A673 (cell line): ENCODE results near the gene GPR39. TPM values are rescaled to one million over a fixed set of nuclear protein-coding genes. Genes with fewer than 3 reads are reported as not detected.
A peak's percentile ranks its signal among the peaks of the same experiment; 100 is the strongest.

Experiments used
- BruUV-seq: library from RNA; stranded (reverse); fragments of 400-500 nt; replicated peaks from 2 replicates; lab custom pipeline; 2021; lab: Mats Ljungman, UMichigan
- CTCF ChIA-PET: fragments of 300-600 bp; sonication (Branson Sonifier 250); formaldehyde crosslinking; loops from one replicate; lab custom pipeline; 2022; ENCODE audit warnings: antibody characterized with exemption; lab: Charles Lee
- POLR2A ChIA-PET: fragments of 300-600 bp; sonication (Branson Sonifier 250); formaldehyde crosslinking; loops from one replicate; lab custom pipeline; 2022; ENCODE audit warnings: antibody characterized with exemption; ENCODE audit not compliant: low non-redundant PET; lab: Charles Lee
- DNase-seq: peaks from one replicate; pipeline ENCODE4 v3.0.0-alpha.2; 2015; ENCODE audit warnings: low spot score
- H3K27ac ChIP-seq: fragments of 200-600 bp; sonication (generic); 2 replicates; pipeline ENCODE4 v1.5.1; 2016; ENCODE audit warnings: mixed run types, low read depth, mild to moderate bottlenecking, mixed read lengths, antibody characterized with exemption, low read length; ENCODE audit not compliant: poor library complexity, severe bottlenecking
- H3K27me3 ChIP-seq: fragments of 200-600 bp; sonication (generic); replicated peaks from 2 replicates; pipeline ENCODE4 v1.6.1; 2017; ENCODE audit warnings: mixed run types, low read depth, mild to moderate bottlenecking, mixed read lengths, antibody characterized with exemption, low read length; ENCODE audit not compliant: insufficient read depth, poor library complexity
- H3K36me3 ChIP-seq: fragments of 200-600 bp; sonication (generic); 2 replicates; pipeline ENCODE4 v1.6.1; 2016; ENCODE audit warnings: mixed run types, mild to moderate bottlenecking, mixed read lengths, antibody characterized with exemption, low read length; ENCODE audit not compliant: insufficient read depth, poor library complexity, severe bottlenecking
- H3K4me1 ChIP-seq: fragments of 200-600 bp; sonication (generic); 2 replicates; pipeline ENCODE4 v1.6.1; 2017; ENCODE audit warnings: mixed run types, mild to moderate bottlenecking, mixed read lengths, antibody characterized with exemption, low read length; ENCODE audit not compliant: insufficient read depth, poor library complexity, severe bottlenecking
- H3K4me3 ChIP-seq: fragments of 200-600 bp; sonication (generic); 2 replicates; pipeline ENCODE4 v1.5.1; 2016; ENCODE audit warnings: low read depth, mixed run types, mild to moderate bottlenecking, mixed read lengths, low read length; ENCODE audit not compliant: poor library complexity, severe bottlenecking
- H3K9me3 ChIP-seq: fragments of 200-600 bp; sonication (generic); 2 replicates; pipeline ENCODE4 v1.6.1; 2016; ENCODE audit warnings: mixed run types, low read depth, mild to moderate bottlenecking, mixed read lengths, antibody characterized with exemption, low read length; ENCODE audit not compliant: poor library complexity, severe bottlenecking
- EZH2 ChIP-seq: fragments of 200-600 bp; sonication (generic); IDR thresholded peaks from 2 replicates; pipeline ENCODE4 v1.6.1; 2017; ENCODE audit warnings: borderline replicate concordance, low read depth, mild to moderate bottlenecking, mixed read lengths, antibody characterized with exemption, low read length; ENCODE audit not compliant: poor library complexity, severe bottlenecking
- intact Hi-C: fragments of 100-400 bp; cut with micrococcal nuclease; formaldehyde crosslinking; loops from one replicate; pipeline ENCODE4 v1.10.0; 2022; ENCODE audit not compliant: unreplicated experiment
- total RNA-seq: library from RNA; stranded (reverse); gene quantifications from 2 replicates; pipeline ENCODE4 v1.2.3, GENCODE V29; 2021
- TF ChIP-seq, protein P1 (sequence below): fragments of 300-800, 200-600 bp; sonication (generic); conservative IDR thresholded peaks from 2 replicates; pipeline ENCODE4 v1.5.1; 2017; ENCODE audit warnings: low read depth, mild to moderate bottlenecking, antibody characterized with exemption, low read length, moderate library complexity, mixed read lengths

Gene GPR39
- total RNA-seq, 1 experiment from 2014 or later: 3.6 TPM

DNA sequence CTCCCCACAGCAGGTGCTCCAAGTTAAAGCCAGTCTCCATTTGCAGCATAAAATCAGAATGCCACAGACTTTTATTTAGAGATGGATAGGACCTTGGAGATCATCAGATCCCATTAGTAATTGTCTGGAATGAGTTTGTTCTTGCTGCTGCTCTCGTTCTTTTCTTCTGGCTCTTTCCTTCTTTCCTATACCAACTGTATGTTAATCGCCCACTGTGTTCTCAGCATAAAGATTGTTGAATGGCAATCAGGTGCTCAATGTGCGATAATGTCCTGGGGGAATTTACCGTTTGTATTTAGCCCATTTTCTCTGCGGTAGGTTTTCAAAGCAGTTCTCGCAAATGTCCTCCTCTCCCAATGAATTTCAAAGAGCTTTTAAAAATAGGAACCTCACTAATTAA lies 3.3 kb downstream of the GPR39 start:
- no peak for DNase-seq
- Histone ChIP-seq H3K27me3 (no peaks in the 10 kb centered on the region), H3K27ac (no peak overlapping the region), H3K4me1 (peaks cover 9% of the 10 kb centered on the region), H3K4me3 (no peak overlapping the region), H3K36me3 (no peaks in the 10 kb centered on the region), H3K9me3 (no peaks in the 10 kb centered on the region)
- intact Hi-C loops: no loop called here
- POLR2A ChIA-PET: no interaction called here
- CTCF ChIA-PET: no interaction called here
- BruUV-seq: no TSS peak
- TF ChIP-seq EZH2: no peak
- TF ChIP-seq, protein P1, sequence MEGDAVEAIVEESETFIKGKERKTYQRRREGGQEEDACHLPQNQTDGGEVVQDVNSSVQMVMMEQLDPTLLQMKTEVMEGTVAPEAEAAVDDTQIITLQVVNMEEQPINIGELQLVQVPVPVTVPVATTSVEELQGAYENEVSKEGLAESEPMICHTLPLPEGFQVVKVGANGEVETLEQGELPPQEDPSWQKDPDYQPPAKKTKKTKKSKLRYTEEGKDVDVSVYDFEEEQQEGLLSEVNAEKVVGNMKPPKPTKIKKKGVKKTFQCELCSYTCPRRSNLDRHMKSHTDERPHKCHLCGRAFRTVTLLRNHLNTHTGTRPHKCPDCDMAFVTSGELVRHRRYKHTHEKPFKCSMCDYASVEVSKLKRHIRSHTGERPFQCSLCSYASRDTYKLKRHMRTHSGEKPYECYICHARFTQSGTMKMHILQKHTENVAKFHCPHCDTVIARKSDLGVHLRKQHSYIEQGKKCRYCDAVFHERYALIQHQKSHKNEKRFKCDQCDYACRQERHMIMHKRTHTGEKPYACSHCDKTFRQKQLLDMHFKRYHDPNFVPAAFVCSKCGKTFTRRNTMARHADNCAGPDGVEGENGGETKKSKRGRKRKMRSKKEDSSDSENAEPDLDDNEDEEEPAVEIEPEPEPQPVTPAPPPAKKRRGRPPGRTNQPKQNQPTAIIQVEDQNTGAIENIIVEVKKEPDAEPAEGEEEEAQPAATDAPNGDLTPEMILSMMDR: no peak

DNA sequence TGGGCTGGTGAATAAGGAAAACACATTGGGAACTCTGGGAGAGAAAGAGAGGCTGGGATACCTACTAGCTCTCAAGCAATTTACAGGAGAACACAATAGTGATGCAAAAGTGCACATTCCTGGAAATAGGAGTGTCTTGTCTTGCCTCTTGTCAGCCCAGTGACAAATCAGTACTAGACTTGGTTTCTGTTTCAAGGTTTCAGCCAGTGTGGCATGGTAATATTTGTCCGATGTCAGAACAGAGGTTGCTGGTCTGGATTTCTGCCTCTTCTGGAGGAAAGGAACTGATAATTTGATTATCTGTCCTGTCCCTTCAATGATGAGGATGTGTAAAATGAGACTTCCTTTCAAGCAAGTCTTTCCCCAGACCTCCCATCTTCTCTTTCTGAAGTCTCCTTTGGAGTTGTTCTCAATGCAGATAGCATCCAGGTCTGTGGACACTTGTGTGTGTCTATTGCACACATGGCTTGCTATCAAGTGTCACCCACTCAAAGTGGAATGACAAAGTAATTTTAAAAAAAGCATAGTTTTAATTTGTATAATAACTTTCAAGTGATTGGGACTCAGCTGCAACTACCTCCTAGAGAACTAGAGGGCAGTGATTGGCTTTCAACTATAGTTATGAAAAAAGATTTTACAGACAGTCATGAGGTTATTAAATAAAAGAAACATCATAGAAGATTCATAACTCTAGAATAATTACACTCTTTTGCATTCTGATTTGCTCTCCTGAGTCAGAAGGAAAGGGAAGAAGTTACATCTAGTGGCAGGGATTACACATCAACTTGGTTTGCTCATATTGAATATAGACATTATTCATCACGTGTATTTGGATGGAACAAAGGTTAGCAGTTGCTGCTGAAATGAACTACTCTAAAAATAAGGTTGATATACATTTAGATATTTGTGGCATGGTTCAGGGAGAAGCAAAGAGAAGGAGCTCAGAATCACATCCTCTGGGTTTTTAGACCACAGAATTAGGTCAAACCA lies 4.5 kb downstream of the GPR39 start:
- no peaks in the 10 kb centered on the region for H3K27me3 ChIP-seq
- H3K4me1 ChIP-seq: no peaks in the 10 kb centered on the region
- H3K9me3 ChIP-seq: no peaks in the 10 kb centered on the region
- no peak for TF ChIP-seq EZH2
- TF ChIP-seq, protein P1: peak; percentile 23; the same call in 1 of the 2 replicates
- DNase-seq: no peak
- no peaks in the 10 kb centered on the region for H3K36me3 ChIP-seq
- H3K4me3 ChIP-seq: no peak overlapping the region
- ChIA-PET POLR2A (no interaction called here), CTCF (no interaction called here)
- BruUV-seq: no TSS peak
- intact Hi-C loops: no loop called here
- no peak overlapping the region for H3K27ac ChIP-seq

- CTCF ChIA-PET: no interaction called here
- H3K4me3 ChIP-seq: no peak overlapping the region
- intact Hi-C loops: no loop called here
- H3K9me3 ChIP-seq: no peaks in the 10 kb centered on the region
- BruUV-seq: no TSS peak
- H3K27me3 ChIP-seq: no peaks in the 10 kb centered on the region
- H3K27ac ChIP-seq: no peak overlapping the region
- no peaks in the 10 kb centered on the region for H3K36me3 ChIP-seq
- H3K4me1 ChIP-seq: no peaks in the 10 kb centered on the region
- DNase-seq: no peak
- TF ChIP-seq, protein P1: no peak
- TF ChIP-seq EZH2: no peak
- POLR2A ChIA-PET: no interaction called here
These were observed 6.1 kb downstream of the GPR39 start for GRCh38 chr2:132422736-132423135.
